ENCODE measurements around the gene TNFSF12.

GRCh38 chr17:7538050-7538449 lies 10.8 kb upstream of the TNFSF12 start:
- TF ChIP-seq GATA2 (IDR thresholded peaks at IDR 0.05; ENCODE audit: low read depth, low read length): no peak
- TF ChIP-seq GATA3 (IDR thresholded peaks at IDR 0.05; ENCODE audit: low read depth, low read length): no peak

All from SH-SY5Y (cell line).